ENCODE data around the gene IL17F.
A peak's percentile ranks its signal among the peaks of the same experiment; 100 is the strongest.

Gene IL17F

DNA sequence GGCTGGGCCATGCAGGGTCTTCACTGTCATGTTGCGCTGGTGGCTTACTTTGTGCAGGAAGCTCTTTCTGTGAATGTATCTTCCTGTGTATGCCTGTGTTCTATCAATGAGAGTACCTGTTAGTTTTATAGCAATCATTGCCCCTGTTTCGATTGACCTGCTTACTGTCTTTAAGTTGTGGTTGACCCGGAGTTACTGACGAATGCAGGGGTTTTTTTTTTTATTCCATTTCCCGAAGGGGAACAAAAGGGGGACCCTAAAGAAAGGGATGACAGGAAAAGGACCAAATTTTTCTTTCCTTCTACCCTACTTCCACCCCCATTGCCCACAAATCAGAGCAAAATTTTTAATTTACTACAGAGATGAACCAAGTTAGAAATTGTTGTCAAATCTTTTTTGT, at the start of gene IL17F:
Gene IL17F (minus strand): TSS at position 101 of the 400 bp plus-strand sequence. CDS start 71 bp downstream, at position 30.
- no peak for DNase-seq (ENCODE audit: low spot score)

DNA sequence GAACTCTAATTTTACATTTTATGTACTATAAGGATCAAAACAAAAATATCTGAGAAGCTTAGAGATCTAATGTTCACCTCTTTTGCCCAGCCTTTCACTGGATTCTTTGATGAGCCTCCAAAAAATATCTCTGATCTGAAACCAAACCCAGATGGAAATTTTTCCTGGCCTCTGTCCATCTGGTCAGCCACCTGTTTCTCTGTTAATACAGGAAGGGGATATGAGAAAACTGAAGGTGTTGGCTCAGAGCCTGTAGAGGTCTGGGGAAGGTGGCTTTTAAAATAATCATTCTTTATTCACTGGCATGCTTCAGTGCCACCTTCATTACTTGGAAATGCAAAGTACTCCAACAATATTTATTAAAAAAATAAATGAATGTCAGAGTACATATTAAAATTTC, 48.8 kb upstream of the IL17F start:
- no peak for DNase-seq (ENCODE audit: low spot score)

DNA sequence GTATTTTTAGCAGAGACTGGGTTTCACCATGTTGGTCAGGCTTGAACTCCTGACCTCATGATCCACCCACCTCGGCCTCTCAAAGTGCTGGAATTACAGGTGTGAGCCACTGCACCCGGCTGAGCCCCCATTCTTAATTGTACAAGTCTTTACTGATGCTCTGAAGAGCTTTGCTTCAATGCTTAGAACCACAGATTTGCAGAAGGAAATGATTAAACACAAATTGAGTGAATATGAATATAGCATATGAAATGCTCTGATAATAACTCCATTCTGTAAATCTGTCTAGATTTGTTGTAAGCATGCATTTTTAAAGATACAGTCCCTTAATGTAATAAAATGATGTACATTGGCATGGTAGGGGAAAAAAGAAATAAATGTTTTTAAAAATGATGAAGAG, 44.5 kb upstream of the IL17F start:
- no peak for DNase-seq (ENCODE audit: low spot score)

DNA sequence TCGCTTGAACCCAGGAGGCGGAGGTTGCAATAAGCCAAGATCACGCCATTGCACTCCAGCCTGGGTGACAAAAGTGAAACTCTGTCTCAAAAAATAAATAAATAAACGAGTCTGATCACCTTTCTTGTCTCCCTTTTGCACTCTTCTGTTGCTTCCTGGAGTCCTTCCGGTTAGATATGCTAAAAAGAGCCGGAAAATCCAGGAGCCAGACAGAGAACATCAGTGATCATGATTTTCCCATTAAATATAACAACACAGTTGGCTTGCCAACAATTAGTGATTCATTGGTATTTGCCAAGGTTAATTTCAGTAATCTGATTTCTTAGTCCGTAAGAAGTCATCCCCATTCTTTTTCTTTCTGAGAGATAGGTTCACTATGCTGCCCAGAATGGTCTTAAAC, 43.9 kb upstream of the IL17F start:
- no peak for DNase-seq (ENCODE audit: low spot score)

DNA sequence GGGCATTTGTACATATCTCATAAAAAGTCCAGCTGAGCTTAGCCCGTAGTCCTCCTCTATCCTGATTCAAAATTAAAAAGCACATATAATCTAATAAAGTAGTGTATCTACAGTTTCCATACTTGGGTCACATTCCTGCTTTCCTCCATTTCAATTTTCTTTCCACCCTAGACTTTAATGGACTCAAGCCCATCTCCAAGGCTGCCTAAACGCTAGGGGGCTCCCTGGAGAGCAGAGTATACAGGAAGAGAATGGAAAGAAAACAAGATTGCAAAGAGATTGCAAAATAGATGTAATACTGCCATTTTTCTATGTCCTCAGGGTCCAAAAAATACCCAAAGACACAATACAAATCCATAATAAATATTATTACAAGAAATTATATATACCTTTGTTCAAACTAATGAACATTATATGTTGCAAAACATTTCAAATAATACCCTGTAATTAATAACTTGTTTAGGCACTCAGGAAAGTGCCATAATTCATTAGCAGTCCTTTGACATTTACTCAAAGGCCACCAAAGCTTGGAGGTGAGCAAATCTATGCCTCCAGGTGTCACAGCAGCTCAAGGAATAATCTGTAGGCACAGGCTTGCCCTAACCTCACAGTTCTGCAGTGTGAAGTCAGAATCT, 42.6 kb upstream of the IL17F start:
- peak; percentile 68 for DNase-seq (ENCODE audit: low spot score)

DNA sequence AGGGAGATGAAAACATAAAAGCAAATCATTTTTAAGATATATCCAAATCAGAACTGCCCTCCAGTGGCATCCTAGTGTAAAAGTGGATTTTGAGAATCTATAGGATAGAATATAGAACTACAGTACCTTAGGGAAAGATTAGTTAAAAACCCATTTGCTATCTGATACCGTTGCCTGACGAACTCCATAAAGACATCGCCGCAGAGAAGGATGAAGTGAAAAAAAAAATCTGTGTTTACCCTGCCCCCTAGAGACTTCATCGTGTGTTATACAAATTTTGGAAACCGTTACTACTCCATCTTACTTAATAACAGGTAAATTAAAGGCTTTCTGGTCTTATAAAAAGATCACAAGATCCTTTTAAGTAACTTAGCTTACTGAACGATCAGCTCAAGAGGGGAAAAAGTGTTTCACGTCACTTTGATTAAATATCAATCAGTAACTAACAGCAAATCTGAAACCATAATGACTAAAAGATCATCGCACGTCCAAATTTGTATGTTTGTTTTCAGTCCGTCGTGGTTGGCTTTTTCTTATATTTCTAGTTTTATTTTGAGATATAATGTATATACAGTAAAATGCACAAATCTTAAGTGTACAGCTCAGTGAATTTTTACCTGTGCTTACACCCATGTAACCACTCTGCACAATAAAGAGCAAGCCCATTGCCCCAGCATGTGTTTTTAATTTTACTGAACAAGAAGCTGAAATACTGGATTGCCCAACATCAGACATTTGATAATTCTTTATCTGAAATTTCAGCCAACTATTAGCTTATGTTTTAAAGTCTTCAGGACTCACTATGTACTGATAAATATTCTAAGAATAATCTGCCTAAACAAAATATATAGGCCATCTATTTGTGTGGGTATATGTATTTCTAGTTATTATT, 41.1 kb upstream of the IL17F start:
- DNase-seq (ENCODE audit: low spot score): no peak

DNA sequence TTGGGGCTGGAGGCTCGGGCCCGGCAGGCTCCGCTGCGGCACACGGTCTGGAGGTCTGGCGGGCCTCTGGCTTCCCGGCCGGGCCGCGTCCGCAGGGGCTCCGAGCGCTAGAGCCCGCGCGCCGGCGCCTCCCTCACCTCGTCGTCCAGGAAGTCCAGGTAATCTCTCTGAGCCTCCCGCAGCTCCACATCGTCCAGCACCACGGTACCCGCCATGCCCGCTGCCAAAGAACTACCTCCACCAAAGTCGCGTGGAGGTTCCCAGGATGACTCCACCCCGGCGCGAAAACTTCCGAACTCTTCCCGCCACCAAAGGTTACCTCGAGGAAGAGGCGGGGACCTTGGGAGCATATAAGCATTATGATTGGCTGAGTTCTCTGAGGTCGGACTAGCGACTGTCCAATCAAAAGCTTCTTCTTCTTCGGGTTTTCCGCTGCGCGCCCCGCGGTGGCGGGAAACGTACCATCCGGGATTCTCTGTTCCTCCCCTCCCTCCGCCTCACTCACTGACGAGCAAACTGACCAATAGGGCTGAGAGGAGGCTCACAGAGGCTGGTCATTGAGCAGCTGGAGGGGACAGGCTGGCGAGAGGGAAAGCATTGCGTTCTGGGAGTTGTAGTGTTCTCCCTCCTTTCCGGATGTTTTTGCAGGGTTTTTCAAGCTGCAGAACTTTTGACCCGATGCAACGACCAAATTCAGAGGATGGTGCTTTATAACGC, 40.3 kb upstream of the IL17F start, which contains the start of gene MCM3:
Gene MCM3 (minus strand): TSS at position 283 of the 717 bp plus-strand sequence. CDS start 68 bp downstream, at position 215.
- DNase-seq (ENCODE audit: low spot score): peak; percentile 99

DNA sequence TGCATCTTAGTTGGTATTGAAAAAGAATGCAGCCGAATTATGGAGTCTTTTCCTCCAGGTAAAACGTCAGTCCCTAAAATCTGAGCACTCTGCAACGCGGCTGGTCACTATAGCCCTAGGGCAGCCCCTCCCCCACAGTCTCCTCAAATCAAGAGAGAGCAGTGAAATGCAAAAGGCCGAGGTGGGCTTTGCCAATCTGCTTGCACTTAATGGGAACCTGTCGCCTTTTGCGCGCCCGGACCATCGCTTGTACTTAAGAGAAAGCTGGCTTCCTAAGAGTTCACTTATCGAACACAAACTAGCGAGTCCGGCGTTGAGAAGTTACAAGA, 39.8 kb upstream of the IL17F start:
- DNase-seq (ENCODE audit: low spot score): peak; percentile 38

DNA sequence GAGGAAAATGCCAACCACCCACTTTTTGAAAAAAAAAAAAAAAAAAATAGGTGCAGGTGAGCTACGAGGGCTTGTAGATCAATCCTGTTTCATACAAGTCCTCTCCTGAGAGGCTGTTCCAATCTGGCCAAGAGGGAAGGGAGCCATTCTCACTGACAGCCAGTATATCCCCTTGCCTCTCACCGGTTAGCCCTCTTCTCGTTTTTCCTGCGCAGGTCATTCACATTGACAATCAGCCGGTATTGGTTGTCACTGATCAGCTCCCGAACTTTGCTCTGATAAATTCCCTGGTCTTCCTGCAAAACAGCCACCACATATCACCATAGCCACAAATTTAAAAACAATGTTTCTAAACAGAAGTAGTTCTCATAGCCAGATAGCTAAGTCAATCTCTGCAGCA, 38.8 kb upstream of the IL17F start:
- no peak for DNase-seq (ENCODE audit: low spot score)

DNA sequence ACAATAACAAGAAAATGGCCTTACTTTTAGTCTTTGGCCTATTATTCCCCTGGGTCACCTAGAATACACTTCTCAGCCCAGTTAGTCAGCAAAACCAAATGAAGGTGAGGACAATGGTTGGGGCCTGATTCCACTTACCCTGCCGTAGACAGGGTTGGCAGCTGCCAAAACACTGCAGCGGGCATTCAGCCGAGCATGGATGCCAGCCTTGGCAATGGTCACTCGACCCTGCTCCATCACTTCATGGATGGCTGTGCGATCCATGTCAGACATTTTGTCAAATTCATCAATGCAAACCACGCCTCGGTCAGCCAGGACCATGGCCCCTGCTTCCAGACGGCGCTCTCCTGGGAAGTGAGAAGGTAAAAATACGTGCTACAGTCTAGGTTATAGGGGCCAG, 31.8 kb upstream of the IL17F start:
- no peak for DNase-seq (ENCODE audit: low spot score)

DNA sequence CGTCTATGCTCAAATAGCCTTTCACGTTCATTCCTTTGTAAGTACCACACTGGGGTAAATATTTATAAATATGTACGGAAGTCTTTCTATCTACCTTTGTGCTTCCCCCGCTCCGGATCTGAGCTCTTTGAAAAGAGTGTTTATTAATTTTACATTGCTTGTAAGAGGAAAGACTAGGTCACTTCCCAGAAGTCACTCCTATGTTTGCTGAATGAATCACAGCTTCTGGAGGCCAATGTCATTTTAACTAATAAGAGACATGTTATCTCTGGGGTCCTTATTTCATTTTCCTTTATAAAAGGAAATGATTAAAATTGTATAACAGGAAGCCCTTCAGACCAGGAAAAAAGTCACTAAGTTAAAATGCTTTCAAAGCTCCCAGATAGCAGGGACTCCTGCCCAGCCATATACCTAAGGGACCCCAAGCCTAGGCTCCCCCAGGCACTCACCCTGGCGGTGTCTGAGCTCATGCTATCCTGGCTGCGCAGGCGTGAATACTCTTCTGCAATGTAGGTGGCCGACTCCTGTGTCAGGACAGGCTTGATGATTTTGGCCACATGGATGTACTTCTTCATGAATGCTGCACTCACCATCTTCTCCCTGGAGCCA, 27.7 kb upstream of the IL17F start:
- no peak for DNase-seq (ENCODE audit: low spot score)

DNA sequence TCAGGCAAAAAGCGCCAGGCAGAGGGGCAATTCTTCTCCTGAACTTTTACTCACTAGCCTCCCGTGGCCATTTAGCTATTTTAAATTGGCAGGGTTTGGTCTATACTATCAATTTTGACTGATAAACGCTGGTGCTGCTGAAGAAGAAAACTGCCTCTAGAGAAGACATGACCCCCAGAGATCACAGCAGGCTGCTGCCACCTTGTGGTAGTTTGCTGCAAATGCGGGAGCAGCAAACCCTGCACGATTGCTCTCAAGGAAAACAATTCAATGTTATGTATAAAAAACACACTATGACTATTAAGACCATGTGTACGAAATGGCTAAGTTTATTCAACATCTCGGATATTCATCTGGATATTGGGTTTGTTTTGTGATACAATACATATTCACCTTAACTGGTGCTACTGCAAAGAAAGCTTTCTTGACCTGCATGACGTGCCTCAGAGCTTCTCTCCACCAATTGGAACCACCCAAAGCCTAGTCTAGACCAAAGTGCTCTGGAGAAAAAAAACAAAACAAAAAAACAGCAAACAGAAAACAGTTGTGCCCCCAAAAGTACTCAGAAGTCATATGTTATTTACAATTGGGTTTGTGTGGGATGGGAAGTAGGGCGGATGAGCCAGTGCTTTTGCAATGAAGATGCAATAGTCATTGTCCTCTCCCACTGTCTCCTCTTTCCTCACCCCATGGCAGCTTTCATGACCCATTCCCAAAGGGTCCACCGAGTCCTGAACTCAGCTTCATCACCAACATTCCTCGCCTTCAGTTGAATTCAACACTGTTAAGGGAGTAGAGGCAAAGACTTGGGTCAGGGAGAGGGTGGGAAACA, 19.6 kb upstream of the IL17F start:
- peak; percentile 61 for DNase-seq (ENCODE audit: low spot score)

DNA sequence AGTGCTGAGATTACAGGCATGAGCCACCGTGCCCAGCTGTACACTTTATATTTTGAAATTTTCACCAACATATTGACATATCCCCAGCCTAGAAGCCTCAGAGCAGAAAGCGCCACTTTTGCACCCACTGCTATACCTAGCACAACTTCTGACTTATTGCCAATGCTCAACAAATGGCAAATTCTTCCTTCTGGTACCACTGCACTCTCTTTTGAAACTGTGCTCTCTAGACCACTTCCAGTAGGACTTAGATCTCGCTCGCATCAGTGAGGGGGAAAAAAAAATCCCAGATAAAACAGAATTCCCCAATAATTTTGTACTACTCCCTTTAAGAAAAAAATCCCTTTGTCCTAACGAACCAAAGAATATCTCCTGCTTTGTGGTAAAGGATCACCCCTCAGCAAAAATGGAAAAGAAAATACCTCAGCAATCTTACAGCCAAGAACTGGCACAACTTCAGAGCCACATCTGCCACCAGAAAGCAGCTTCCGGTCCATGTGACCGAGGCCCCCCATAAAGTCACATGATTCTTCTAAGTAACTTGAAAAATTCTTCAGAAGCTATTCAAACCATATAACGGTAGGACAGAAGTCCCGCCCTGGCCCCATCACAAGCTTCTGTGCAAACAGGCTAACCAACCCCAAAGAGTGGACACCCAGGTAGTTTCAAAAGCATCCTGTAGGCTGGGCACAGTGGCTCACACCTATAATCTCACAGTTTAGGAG, 18.5 kb upstream of the IL17F start:
- DNase-seq (ENCODE audit: low spot score): no peak

DNA sequence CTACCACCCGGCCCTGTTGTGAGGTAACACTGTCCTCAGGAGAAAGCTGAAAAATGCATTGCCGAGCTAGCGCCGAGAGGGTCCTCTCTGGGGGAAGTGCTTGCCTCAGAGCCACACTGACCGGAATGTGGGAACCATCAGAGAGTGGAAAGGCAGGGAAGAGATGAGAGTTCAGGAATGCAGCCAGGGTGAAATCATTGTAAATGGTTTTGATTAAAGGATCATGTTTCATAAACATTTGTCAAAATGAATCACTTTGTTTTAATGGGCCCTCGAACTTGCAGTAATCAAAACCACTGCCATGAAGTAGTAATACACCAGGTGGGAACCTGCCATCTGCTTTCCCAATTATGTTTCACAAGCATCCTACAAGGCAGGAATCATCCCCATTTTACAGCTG, 16.9 kb upstream of the IL17F start:
- no peak for DNase-seq (ENCODE audit: low spot score)

DNA sequence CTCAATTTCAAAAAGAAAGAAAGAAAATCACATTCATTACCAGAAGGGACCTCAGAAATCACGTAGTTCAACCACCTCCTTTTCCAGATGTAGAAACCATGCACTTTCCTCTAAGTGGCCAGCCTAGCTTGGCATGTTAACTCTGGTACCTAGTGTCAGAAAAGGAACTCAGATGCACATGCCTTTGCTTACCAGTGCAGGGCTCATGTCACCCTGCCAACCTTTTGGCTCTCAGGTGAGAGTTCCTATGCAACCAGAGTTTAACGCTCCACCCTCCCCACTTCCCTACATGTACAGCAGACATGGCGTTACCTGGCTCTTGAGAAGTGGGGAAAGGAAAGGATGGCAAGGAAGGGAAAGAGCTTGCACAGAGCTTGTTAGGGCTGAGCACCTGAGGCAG, 16.3 kb upstream of the IL17F start:
- no peak for DNase-seq (ENCODE audit: low spot score)

DNA sequence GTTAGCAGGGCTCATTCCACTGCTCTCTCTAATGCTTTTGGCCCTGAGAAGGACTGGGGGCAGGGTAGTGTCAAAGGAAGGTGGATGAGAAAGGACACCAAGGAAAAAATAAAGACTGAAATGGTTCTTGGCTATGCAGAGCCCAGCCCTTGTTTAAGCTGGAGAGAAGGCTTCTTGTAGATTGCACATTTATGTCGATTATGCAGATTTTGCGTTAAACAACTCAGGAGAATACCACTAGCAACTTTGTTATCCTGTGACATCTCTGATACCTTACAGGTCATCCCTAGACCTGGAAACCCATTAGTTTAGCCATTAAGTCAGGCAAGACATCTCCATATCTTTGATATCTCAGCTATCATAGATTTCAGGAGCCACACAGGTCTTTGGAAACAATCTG, 11.1 kb upstream of the IL17F start:
- DNase-seq (ENCODE audit: low spot score): no peak

DNA sequence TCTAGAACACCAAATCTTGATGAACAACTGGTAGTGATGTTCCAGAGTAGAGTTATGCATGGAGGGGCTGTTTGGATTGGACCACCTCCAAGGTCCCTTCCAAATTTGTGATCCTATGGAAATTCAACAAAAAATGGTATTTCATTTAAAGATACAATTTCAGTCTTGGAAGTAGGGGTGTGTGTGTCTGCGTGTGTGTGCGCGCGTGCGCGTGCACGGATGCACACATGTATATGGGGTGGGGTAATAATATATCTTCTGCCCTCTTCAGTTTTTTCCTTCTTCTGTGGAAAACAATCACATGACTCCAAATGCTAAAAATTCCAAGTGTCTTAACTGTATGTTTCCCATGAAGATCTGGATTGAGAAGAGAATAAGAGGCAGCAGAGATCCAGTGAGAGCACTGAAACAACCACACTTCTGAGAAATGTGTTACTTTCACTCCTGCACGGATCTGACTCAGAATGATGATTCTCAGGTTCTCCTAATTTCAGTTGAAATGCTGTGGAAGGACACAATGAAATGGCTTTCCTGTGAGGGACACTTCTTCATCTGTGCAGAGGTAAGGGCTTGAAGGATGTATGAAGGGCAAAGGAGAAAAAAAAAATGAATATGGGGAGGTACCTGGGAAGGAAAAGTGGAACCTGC, 10.6 kb upstream of the IL17F start:
- no peak for DNase-seq (ENCODE audit: low spot score)

DNA sequence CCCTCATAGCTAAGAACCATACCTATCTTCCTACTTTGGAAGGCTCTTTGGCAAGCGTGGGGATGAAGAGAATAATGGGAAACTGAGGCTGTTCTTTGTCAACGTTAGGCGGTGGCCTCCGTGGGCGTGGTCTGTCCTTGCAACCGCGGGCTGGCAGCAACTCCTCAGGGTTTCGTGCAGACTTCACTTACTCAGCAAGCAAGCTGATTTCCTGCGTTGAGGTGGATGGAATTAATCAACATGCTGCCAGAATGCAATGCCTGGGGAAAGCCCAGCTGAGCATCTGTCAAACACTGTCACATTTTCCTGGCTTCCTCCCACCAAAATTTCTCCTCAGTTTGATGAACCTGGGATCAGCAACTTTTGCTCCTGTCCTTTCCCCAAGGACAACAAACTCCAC, 9.2 kb upstream of the IL17F start:
- DNase-seq (ENCODE audit: low spot score): no peak

DNA sequence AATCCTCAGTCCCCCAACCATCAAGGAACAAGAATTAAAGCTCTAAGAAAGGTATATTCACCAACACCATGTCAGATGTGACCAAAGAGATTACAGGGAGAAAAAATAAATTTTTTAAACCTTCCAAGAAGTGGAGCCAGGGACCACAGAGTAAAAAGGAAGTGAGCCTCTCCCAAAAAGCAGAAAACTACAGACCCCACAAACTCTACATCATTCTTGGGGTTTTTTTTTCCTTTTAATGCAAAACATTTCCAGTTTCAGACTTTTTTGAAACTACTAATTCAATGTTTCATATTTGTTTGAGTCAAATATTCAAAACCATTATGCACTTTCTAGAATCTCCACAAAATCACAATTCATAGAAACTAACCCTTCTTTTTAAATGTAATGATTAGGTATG, 6.8 kb upstream of the IL17F start:
- DNase-seq (ENCODE audit: low spot score): no peak

DNA sequence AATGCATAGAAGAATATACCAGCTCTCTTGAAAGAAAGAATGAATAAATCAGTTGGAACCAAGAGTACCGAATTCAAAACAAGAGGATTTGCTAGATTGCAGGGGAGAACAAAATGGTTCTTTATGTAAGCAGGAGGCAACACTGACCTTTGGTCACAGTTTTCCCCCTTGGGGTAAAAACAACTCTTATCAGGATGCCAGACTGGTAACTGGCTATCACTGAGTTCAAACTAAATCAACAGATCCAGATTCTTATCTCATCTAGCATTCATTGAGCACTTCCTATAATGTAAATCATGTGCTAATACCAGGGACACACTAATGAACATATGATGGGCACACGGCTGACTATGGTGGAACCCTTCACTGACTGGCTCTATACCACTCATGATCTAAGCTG, 4.8 kb upstream of the IL17F start:
- no peak for DNase-seq (ENCODE audit: low spot score)
